Embryonic facial prominence (tissue), 1 donor: ENCODE results near the gene DGKH.
"Not testable (repeated sequence)": the region's sequence is repeated elsewhere in the genome, so short reads cannot be mapped to it uniquely, and the experiment has no call there.

ENCODE experiments used
- DNase-seq: peaks from one replicate; pipeline ENCODE4 v3.0.0-alpha.2; 2016; ENCODE audit errors: extremely low spot score

The DGKH gene

GRCh38 chr13:42164557-42165125 lies 116.2 kb downstream of the DGKH start:
- DNase-seq, result no peak

- no peak for DNase-seq
These were observed 120.0 kb downstream of the DGKH start for GRCh38 chr13:42168496-42168895.

- DNase-seq, result no peak
These were observed 121.6 kb downstream of the DGKH start for GRCh38 chr13:42170029-42170428.

- DNase-seq, result no peak
These were observed 125.4 kb downstream of the DGKH start for GRCh38 chr13:42173789-42174343.

- DNase-seq, result no peak
These were observed 126.1 kb downstream of the DGKH start for GRCh38 chr13:42174344-42175162.

- DNase-seq, result no peak
These were observed 127.8 kb downstream of the DGKH start for GRCh38 chr13:42176294-42176693.

GRCh38 chr13:42177189-42177588 lies 128.7 kb downstream of the DGKH start:
- DNase-seq, result no peak

GRCh38 chr13:42181381-42181953 lies 133.0 kb downstream of the DGKH start:
- DNase-seq, result no peak

- no peak for DNase-seq
These were observed 140.6 kb downstream of the DGKH start for GRCh38 chr13:42189061-42189460.

- no peak for DNase-seq
These were observed 142.1 kb downstream of the DGKH start for GRCh38 chr13:42190529-42190928.

GRCh38 chr13:42211704-42212464 lies 163.4 kb downstream of the DGKH start:
- DNase-seq, result no peak

- DNase-seq, result no peak
These were observed 166.0 kb downstream of the DGKH start for GRCh38 chr13:42214446-42214845.

GRCh38 chr13:42215578-42216421 lies 167.4 kb downstream of the DGKH start:
- no peak for DNase-seq

- DNase-seq, result no peak
These were observed 167.9 kb downstream of the DGKH start for GRCh38 chr13:42216422-42216735.

- DNase-seq, result no peak
These were observed 170.1 kb downstream of the DGKH start for GRCh38 chr13:42218576-42218975.

GRCh38 chr13:42219051-42219450 lies 170.6 kb downstream of the DGKH start:
- no peak for DNase-seq

GRCh38 chr13:42219876-42220275 lies 171.4 kb downstream of the DGKH start:
- no peak for DNase-seq

GRCh38 chr13:42221121-42221765 lies 172.8 kb downstream of the DGKH start:
- DNase-seq, result no peak

GRCh38 chr13:42223681-42224080 lies 175.2 kb downstream of the DGKH start:
- DNase-seq, result no peak

- no peak for DNase-seq
These were observed 176.6 kb downstream of the DGKH start for GRCh38 chr13:42225051-42225450.

- DNase-seq, result not testable (repeated sequence)
These were observed 178.3 kb downstream of the DGKH start for GRCh38 chr13:42226759-42227158.
